T1000 (cell line): ENCODE results near the gene KIF16B.

Experiments
- DNase-seq: peaks from one replicate; lab custom pipeline; 2025; ENCODE audit warnings: mixed read lengths; lab: John Stamatoyannopoulos, UW

Gene KIF16B

DNA sequence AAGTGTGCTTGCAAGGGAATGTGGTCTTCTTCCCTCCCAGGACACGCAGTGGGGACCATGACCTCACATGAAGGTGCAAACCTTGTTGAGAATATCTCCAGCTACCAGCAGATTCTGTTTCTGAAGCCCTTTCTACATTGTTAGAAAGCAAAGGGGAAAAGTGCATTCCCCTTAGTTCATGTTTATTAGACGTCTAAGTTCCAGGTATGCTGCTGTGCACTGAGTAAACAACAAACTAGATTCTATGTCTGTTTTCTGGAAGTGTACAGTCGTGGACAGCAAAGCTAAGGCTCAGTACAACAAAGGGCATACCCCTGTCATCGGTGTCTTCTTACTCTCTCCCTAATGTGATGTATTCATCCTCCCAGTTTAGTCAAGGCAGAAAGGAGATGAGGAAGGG, 178.5 kb downstream of the KIF16B start:
- DNase-seq, result no peak

GRCh38 chr20:16393836-16394235, 179.4 kb downstream of the KIF16B start:
- no peak for DNase-seq

GRCh38 chr20:16393297-16393696, 180.0 kb downstream of the KIF16B start:
- DNase-seq, result no peak

- no peak for DNase-seq
Measured at GRCh38 chr20:16392346-16392745, 180.9 kb downstream of the KIF16B start.

GRCh38 chr20:16390991-16391390, 182.3 kb downstream of the KIF16B start:
- no peak for DNase-seq

DNA sequence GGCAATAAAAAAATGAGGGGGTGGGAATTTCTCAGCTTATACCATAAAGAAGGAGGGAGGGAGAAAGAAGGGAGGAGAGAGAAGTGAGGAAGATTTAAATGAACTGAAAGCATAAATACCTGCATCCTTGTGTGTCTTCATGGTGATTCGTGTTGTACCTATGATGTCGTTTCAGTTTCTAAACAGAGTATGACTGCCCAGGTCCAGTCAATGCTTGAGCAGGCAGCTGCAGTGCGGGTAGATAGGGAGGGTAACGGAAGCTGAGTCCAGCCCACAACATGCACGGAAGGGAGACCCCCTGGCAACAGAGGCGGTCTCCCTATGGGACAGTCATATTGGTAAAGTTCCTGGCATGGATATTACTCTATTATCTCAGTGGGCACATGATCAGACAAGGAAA, 184.5 kb downstream of the KIF16B start:
- no peak for DNase-seq

GRCh38 chr20:16387666-16388065, 185.6 kb downstream of the KIF16B start:
- DNase-seq, result no peak

DNA sequence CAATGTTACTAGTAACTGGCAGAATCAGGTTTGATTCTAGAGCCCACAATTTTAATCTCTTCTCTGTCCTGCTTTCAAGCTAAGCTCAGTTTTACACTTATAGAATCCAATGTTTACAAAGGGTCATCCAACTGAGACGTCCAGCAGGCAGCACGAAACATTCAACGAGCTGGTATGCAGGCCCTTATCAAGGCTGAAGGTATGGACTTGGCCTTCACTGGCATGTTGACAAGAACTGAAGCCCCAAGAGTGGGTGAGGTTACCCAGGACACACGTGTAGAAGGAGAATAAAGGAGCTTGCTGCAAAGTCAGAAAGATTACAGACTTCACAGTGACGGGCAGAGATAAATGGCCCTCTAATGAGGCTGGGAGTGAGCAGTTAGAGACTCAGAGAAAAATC, 187.4 kb downstream of the KIF16B start:
- DNase-seq, result no peak

- DNase-seq, result no peak
Measured at GRCh38 chr20:16385462-16385861, 187.8 kb downstream of the KIF16B start.

- DNase-seq, result no peak
Measured at GRCh38 chr20:16381444-16381843, 191.8 kb downstream of the KIF16B start.

GRCh38 chr20:16378712-16379370, 194.4 kb downstream of the KIF16B start:
- DNase-seq, result no peak

DNA sequence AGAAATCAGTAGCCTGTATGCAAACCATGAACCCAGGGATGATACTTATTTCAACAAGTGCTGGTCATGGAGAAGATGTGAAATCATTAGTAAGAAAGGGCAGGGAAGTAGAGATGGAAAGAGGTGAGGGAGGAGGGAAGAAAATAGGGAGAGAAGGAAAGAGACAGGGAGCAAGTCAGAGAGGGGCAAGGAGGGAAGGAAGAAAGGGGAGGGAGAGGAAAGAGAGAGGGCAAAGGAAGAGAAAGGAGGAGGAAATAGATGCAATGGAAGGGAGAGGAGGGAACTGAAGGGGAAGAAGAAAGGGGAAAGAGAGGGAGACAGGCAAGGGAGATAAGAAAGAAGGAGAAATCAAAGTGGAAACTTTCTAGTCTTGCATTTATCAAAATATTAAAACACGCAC, 195.1 kb downstream of the KIF16B start:
- DNase-seq, result no peak

DNA sequence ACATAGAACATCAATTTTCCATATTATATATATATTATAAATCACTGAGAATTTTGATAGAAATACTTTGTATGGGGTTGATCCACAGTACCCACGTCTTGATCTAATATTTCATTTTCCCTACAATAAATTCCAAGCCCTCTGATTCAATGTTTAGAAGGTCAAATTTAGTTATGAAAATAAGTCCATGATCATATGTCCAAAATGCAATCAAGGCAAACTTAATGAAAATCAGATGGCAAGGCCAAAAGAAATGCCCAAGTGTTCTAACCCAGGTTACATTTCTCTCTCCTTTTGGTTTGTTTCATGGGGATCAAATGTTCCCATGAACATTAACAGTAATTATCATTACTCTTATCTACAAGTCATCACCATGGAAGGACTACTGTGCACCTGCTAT, 203.8 kb downstream of the KIF16B start:
- no peak for DNase-seq

DNA sequence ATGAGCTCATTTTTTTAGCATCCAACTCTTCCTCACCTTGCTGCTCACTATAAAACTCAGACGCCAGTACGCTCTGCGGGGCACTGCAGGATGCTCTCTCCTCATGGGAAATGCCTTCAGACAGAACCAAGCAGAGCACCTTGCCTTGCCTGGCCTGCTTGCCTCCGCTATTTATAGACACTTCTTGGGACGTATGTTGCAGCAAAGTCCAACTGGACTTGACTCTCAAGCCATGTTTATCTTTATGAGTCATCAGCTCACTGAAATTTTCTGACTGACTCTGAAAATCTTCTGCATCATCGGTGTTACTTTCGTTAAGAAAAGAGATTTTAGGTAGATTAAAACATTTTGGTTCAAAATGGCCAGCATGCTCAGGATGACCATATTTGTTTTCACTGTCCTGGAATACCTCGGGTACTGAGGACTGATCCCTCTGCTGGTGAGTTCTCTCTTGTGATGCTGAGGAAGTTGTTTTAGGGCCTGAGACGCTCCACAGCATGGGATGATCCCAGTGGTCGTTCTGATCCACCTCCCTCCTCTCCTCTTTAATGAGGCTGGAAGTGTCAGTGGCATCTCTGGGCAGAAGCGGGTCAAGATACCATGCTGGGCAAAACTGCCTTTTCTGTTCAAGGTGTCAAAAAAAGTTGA, 204.5 kb downstream of the KIF16B start:
- DNase-seq, result no peak

DNA sequence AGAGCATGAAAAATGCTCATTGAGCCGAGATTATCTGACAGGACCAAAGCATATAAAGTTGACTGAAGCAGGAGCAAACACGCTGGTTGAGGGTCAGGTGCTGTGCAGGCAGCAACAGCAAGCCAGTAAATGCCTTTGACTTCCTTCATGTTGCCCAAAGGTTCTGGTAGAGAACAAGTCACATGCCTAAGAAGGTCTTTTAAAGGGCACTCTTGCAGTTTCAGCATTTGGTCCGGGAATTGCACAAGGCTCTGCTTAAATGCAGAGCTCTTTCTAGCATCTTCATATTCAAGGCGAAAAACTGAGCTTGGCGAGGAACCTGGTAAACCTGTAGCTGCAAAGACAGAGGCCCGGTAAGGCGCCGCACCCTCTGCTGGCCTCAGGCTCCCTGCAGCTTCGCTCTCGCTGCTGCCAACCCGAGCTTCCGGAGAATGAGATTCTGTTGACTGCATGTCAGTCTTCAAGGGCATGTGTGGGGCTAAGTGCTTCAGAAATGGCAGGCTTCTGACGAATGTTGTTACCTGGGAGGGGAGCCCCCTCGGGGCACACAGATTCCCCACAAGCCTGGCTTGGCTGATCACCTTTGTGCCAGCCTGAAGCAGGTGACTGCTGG, 205.2 kb downstream of the KIF16B start:
- no peak for DNase-seq

- no peak for DNase-seq
Measured at GRCh38 chr20:16366529-16366928, 206.7 kb downstream of the KIF16B start.

DNA sequence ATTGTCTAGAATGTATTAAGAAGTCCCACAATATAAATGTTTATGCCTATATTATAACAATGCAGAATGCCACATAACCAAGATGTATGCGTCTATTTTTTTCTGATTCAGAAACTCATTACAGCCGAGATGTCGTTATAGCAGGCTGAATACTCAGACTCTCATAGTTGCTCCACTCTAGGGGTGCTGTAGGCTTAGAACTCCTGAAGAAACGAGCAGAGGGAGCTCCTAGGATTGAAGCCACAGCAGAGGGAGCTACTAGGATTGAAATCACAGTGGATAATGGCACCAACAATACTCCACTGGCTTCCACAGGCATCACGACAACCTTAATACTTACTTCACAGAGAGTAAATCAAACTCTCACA, 208.9 kb downstream of the KIF16B start:
- no peak for DNase-seq

DNA sequence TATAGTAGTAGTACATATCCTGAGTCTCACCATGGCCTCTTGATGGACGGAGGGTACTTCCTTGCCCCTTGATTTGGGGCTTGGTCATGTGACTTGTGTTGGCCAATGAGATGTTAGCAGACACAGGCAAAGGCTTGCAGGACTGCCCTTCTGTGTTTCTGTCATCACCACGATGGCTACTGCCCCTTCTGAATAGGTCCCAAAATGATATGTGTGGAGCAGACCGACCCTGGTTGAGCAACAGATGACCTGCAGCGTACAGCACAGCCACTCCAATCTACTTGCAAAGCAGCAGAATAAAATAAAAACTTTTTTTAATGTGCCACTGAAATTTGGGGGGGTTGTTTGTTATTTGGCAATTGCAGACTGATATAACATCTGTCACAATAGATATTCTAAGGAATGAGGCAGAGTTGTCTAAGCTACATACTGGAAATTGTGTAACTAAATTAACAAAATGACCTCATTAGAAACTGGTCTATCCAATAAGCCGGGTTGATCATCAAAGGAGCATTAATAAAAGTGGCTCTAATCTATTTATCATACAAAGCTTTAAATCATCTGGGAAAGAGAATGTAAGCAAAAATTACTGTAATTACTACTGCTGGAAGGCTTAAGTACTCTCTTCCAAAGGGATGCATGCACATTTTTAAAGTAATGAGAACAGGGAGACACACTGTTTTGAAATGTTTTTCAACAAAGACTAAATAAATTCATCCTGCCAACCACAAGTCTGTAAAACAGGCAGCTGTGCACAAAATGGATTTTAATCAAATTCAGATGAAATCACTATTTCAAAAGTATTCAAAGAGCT, 209.5 kb downstream of the KIF16B start:
- no peak for DNase-seq

GRCh38 chr20:16362642-16363041, 210.6 kb downstream of the KIF16B start:
- no peak for DNase-seq

DNA sequence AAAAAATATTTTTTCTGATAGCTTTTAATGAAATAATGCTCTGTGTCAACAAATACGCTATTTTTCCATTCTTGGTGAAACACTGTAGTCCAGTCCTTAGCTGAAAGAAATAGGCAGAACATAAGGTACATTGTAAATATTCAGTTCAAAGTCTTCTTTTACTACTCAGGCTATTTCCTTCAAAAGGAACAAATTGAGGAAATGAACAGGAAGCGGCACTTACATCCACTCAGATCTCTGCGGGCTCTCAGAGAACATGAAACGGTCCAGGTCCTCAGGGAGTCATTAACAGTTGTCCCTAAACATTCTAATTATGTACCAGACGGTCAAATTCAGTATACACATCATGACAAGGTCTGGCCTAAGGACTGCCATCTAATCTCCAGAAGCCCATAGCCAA, 212.6 kb downstream of the KIF16B start:
- DNase-seq, result no peak

- no peak for DNase-seq
Measured at GRCh38 chr20:16353417-16353781, 219.8 kb downstream of the KIF16B start.

DNA sequence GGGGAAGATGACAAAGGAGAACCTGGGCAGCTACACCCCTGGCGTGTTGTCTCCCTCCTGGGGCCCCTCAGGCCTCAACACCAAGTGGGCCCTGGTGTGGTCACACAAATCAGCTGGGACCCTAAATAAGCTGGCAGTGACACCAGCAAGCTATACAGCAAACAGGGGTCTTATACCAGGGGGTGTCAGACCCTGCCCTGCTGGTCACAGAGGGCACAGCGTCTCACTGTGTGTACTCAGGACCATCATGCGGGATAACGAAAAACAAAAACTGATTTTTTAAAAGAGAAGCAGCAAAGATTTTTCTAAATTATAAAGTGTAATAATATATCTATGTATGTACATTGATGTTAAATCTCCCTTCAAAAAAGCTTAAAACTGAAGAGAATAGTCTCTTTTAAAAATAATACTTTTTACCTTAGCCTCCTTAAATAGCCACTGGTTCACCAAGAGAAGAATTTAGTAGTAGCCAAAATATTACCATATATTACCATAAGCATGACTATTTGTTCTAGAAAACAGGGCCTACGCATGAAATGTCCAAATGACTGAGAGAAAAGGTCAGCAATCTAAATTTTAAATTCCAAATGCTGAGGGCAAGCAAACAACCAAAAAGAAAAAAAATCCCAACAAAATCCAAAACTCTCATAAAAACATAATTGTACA, 220.4 kb downstream of the KIF16B start:
- DNase-seq, result no peak
